B cell (primary cell): Measurements from ENCODE around the gene SULT1C4.

Source experiments
- CTCF ChIP-seq: fragments of 200-600 bp; IDR thresholded peaks from one replicate; pipeline ENCODE4 v1.8.0; 2022; ENCODE audit warnings: antibody characterized with exemption, mild to moderate bottlenecking
- EZH2 ChIP-seq: IDR thresholded peaks from 2 replicates; pipeline ENCODE4 v1.6.1; 2012; ENCODE audit warnings: borderline replicate concordance, low read depth, mild to moderate bottlenecking, moderate library complexity, low read length; ENCODE audit not compliant: insufficient read depth, poor library complexity, severe bottlenecking

DNA sequence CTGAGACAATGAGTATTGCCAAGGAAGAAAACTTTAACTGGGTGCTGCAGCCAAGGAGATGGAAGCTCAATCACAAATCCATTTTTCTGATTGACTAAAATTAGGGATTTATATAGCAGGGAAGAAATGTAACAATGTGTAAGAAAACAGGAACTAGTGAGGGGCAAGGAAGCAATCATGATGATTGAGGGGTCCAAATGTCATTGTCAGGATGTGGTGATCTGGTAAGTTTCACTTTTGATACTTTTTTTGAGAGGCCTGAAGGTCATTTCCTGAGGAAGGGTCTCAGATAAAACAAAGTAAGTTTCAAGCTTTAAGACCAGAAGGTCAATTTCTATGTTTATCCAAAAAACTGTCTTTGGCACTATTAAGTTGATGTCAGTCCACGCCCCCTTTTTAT is 59.2 kb downstream of the SULT1C4 start:
- no peak for TF ChIP-seq CTCF
- no peak for TF ChIP-seq EZH2
